Keratinocyte (primary cell): ENCODE measurements around the gene HEMK1.

Experiments used
- EZH2 ChIP-seq: IDR thresholded peaks from one replicate; pipeline ENCODE4 v1.6.1; 2012; ENCODE audit warnings: inconsistent platforms, mild to moderate bottlenecking, low read length, moderate library complexity
- TF ChIP-seq, protein P1 (sequence below), 3 experiments: IDR thresholded peaks in 1 of 3; conservative IDR thresholded peaks in 1 of 3; optimal IDR thresholded peaks in 1 of 3; 2 replicates in 2 of 3; 3 replicates in 1 of 3; pipeline versions ENCODE3 to v1.5.1; 2011; ENCODE audit warnings: low read length in 3 of 3, mild to moderate bottlenecking in 3 of 3, moderate library complexity in 2 of 3, control low read depth in 1 of 3, inconsistent platforms in 1 of 3; ENCODE audit not compliant: insufficient read depth in 2 of 3; ENCODE audit errors: extremely low read depth in 1 of 3

DNA sequence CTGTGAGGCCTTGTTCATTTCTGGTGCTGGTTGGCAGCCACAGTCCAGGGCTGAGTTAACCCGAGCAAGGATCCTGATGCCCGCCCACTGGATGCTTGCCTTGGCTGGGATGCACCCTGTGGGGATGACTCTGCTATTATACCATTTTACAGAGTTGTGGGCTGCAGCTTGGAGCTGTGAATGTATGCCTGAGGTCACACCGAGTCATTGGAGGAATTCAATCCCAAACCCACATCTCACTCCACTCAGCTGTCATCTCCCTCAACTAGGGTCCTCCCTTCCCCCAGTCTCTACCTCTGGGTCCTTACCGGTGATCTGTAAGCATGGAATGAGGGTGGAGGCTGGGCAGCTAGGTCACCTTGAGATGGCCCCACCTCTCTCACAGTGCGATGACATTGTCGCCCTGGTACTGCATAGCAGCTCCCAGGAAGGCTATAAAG lies 69.8 kb downstream of the HEMK1 start:
- TF ChIP-seq, protein P1, sequence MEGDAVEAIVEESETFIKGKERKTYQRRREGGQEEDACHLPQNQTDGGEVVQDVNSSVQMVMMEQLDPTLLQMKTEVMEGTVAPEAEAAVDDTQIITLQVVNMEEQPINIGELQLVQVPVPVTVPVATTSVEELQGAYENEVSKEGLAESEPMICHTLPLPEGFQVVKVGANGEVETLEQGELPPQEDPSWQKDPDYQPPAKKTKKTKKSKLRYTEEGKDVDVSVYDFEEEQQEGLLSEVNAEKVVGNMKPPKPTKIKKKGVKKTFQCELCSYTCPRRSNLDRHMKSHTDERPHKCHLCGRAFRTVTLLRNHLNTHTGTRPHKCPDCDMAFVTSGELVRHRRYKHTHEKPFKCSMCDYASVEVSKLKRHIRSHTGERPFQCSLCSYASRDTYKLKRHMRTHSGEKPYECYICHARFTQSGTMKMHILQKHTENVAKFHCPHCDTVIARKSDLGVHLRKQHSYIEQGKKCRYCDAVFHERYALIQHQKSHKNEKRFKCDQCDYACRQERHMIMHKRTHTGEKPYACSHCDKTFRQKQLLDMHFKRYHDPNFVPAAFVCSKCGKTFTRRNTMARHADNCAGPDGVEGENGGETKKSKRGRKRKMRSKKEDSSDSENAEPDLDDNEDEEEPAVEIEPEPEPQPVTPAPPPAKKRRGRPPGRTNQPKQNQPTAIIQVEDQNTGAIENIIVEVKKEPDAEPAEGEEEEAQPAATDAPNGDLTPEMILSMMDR (optimal IDR thresholded peaks at IDR 0.05 in 1 of 3, IDR thresholded peaks at IDR 0.05 in 1 of 3, conservative IDR thresholded peaks at IDR 0.05 in 1 of 3; ENCODE audit: extremely low read depth in 1 of 3, insufficient read depth in 2 of 3, low read length in 3 of 3) = no peak
- TF ChIP-seq EZH2 = no peak
